ENCODE results near the gene NUAK2. TPM values are rescaled to one million over a fixed set of nuclear protein-coding genes. Genes with fewer than 3 reads are reported as not detected.

NUAK2 gene
- total RNA-seq, 4 donors from 2014 or later, result 22.0 to 40.0 (median 30.9) TPM

DNA sequence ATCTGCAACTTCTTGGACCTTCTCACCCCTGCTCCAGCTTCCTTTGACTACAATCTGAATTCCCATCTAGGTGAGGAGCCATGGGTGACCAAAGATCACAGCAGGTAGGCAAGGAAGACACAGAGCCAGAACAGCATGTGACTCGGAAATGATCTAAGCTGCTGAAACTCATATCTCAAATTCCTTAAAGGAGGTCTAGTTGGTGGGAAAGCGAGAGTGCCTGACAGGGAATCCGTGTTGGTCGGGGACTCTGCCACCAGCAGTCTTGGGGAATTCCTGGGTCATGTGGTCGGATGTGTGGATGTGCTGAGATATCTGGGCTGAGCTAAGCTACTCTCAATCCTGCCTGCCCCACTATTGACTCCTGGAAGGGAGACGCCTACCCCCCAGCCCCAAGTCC, 3.2 kb upstream of the NUAK2 start:
- no peaks in the 10 kb centered on the region for H3K36me3 ChIP-seq
- no peaks in the 10 kb centered on the region for H3K27me3 ChIP-seq
- no peak for DNase-seq
- peaks cover 0 to 15% (median 8%) of the 10 kb centered on the region in 4 donors for H3K4me1 ChIP-seq
- H3K27ac ChIP-seq, result peak overlapping the region in 1 of 4 donors; percentile 42
- TF ChIP-seq POLR2A (IDR thresholded peaks at IDR 0.05) (no peak), CTCF (IDR thresholded peaks at IDR 0.05) (no peak)
- H3K9me3 ChIP-seq, result no peaks in the 10 kb centered on the region
- no peak overlapping the region for H3K4me3 ChIP-seq

DNA sequence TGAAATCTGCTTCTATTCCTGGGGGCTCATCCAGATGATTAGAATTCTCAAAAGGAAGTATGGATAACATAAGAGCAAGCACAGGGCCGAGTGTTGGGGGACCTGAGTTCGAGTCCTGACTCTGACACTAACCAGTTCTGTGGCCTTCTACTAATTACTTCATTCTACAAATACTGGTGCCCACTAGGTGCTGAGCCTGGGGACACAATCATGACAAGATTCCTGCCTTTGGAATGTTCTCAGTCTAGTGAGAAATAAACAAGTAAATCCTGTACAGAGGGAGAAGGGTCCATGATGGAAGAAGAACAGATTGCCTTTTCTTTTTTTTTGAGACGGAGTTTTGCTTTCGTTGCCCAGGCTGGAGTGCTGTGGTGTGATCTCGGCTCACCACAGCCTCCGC, 2.2 kb upstream of the NUAK2 start:
- Histone ChIP-seq H3K27ac (no peak overlapping the region), H3K36me3 (no peaks in the 10 kb centered on the region)
- TF ChIP-seq CTCF (IDR thresholded peaks at IDR 0.05) (no peak), POLR2A (IDR thresholded peaks at IDR 0.05) (no peak)

DNA sequence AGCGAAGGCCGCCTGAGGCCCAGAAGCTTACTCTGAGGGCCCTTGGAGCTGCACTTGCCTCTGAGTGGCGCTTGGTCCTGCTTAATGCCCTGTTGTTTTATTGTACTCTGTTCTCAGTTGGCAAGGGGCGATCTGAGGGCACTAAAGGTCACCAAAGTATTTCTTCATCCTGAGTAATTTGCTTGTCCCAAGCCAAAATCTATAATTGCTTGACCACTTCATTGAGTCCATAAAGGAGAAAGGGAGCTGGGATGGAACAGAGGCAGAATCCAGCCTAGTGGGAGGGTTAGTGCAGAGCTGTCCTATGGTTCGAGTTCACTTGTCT, 376 bp upstream of the NUAK2 start:
- no peaks in the 10 kb centered on the region for H3K36me3 ChIP-seq
- H3K27ac ChIP-seq, result peak overlapping the region; percentile 86 to 94 (median 90)
- H3K4me3 ChIP-seq, result peak overlapping the region; percentile 60 to 94 (median 88)
- H3K27me3 ChIP-seq, result no peaks in the 10 kb centered on the region
- no peak for DNase-seq
- TF ChIP-seq POLR2A (IDR thresholded peaks at IDR 0.05) (no peak), CTCF (IDR thresholded peaks at IDR 0.05) (no peak)
- H3K4me1 ChIP-seq, result peaks cover 8 to 42% (median 25%) of the 10 kb centered on the region in 4 donors
- no peaks in the 10 kb centered on the region for H3K9me3 ChIP-seq

More for the DNA sequence above, 2.2 kb upstream of the NUAK2 start:
- no peaks in the 10 kb centered on the region for H3K27me3 ChIP-seq
- H3K4me3 ChIP-seq, result no peak overlapping the region
- no peak for DNase-seq
- no peaks in the 10 kb centered on the region for H3K9me3 ChIP-seq
- H3K4me1 ChIP-seq, result peaks cover 0 to 23% (median 9%) of the 10 kb centered on the region in 4 donors

DNA sequence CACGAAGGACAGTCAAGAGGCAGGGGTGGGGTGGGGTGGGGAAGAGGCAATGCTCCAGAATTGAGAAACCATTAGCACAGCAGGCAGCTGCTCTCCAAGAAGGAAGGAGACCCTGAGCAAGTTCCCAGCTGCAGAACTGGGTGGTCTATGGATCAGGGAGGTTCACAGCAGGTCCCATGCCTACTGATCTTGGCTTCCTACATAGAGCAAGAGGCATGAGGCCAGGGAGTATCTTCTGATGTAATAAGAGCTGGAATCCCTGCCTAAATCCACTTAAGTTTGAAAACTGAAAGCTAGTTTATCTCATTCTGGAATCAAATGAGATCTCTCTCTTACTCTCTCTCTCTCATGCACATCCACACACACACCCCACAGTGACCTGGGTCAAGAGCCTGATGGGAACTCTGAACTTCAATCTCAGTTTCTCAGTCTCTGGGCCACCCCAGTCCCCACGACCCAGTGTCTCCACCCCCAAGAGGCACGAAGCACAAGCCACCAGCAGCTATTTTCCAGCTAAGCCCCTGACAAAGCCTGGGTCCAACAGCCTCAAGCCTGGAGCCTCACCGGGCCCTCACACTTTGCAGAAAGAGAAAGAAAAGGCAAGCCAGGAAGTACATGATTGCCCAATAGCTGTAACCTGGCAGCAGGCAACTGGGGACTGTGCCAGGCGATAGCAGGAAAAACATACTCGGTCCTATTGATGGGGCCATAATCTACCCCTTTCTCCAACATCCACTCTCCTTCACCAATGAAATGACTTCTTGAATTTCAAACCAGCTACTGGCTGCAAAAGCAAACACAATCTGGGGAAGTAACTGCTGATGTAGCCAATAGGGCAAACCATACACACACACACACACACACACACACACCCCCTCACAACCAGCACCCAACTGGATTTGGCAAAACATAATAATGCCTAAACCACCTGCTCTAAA, 2.2 kb downstream of the NUAK2 start:
- no peak for TF ChIP-seq CTCF (IDR thresholded peaks at IDR 0.05)
- TF ChIP-seq POLR2A (IDR thresholded peaks at IDR 0.05), result peak; percentile 19 to 39
- peaks cover 17 to 56% (median 36%) of the 10 kb centered on the region in 4 donors for H3K4me1 ChIP-seq
- no peaks in the 10 kb centered on the region for H3K9me3 ChIP-seq
- H3K4me3 ChIP-seq, result peak overlapping the region; percentile 60 to 94 (median 88)
- DNase-seq, result peak; percentile 52 to 88 (median 82)
- H3K27ac ChIP-seq, result peak overlapping the region; percentile 70 to 92 (median 83)
- no peaks in the 10 kb centered on the region for H3K36me3 ChIP-seq
- H3K27me3 ChIP-seq, result no peaks in the 10 kb centered on the region

DNA sequence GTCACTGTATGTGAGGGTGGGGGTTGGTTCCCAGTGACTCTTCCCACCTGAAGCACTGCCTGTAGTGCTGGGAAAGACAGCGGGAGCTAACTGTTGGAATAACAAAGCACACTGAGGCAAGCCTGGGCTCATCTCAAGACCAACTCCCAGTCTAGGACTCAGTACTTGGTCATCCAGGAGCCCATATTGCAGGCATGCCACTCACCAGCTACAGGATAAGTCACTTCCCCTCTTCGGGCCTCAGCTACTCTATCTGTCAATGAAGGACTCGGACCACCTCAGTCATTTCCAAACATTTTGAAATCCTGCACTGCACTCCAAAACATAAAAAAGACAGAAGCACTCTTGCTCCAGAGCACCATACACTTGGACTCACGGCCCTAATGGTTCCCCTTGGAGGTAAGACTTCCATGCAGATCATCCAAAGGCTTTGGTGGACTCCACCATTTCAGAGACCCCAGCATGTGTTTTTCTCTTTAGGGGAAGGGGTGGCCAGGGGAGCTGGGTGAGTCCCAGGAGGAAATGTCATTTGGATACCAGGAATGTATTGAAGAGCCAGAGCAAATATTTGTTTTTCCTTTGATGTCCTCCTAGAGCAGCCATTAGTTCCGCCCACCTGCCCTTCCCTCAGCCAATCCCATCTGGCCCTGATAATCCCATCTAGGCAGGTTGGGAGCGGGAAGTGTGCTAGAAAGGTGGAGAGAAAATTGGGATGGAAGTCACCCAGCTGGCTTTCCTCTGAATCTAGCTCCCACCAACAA, 3.1 kb downstream of the NUAK2 start:
- Histone ChIP-seq H3K4me1 (peaks cover 22 to 65% (median 41%) of the 10 kb centered on the region in 4 donors), H3K9me3 (no peaks in the 10 kb centered on the region), H3K27me3 (no peaks in the 10 kb centered on the region), H3K36me3 (no peaks in the 10 kb centered on the region), H3K4me3 (peak overlapping the region in 3 of 4 donors; percentile 60 to 92 (median 85)), H3K27ac (peak overlapping the region; percentile 70 to 92 (median 83))
- TF ChIP-seq POLR2A (IDR thresholded peaks at IDR 0.05) (no peak), CTCF (IDR thresholded peaks at IDR 0.05) (no peak)
- DNase-seq, result peak in 1 of 3 donors; percentile 58
